IMR-90 (cell line): Measurements from ENCODE around the gene SPRED3. TPM values are rescaled to one million over a fixed set of nuclear protein-coding genes. Genes with fewer than 3 reads are reported as not detected.

Source experiments
- ATAC-seq: fragments of 200-7000 bp; cut with Tn5 transposase; 2 replicates; pipeline ENCODE4 v1.9.1; 2020; ENCODE audit warnings: low read depth, mild to moderate bottlenecking, moderate library complexity
- BruUV-seq: library from RNA; stranded (reverse); fragments of 400-500 nt; replicated peaks from 2 replicates; lab custom pipeline; 2021; lab: Mats Ljungman, UMichigan
- CTCF ChIA-PET: fragments of 300-600 bp; formaldehyde crosslinking; extraction: SDS; loops from one replicate; lab custom pipeline; 2021; ENCODE audit warnings: antibody characterized with exemption; lab: Yijun Ruan, JAX
- POLR2A ChIA-PET: fragments of 300-600 bp; sonication (Branson Sonifier 250); formaldehyde crosslinking; loops from one replicate; lab custom pipeline; 2022; ENCODE audit warnings: antibody characterized with exemption; ENCODE audit not compliant: unreplicated experiment; lab: Charles Lee
- DNase-seq: peaks from one replicate; pipeline ENCODE4 v3.0.0; 2013
- H2AFZ ChIP-seq: replicated peaks from 2 replicates; pipeline ENCODE3; 2013; ENCODE audit warnings: low read length, mild to moderate bottlenecking; ENCODE audit not compliant: poor library complexity
- H2AK5ac ChIP-seq: 2 replicates; pipeline ENCODE4 v1.6.1; 2013; ENCODE audit warnings: low read depth, low read length, inconsistent platforms
- H2AK9ac ChIP-seq: replicated peaks from 2 replicates; pipeline ENCODE3; 2013; ENCODE audit warnings: mild to moderate bottlenecking, low read depth, low read length, moderate library complexity; ENCODE audit not compliant: poor library complexity
- H2BK120ac ChIP-seq: 2 replicates; pipeline ENCODE4 v1.6.1; 2013; ENCODE audit warnings: low read depth, low read length, inconsistent platforms
- H2BK15ac ChIP-seq: 3 replicates; pipeline ENCODE4 v1.6.1; 2013; ENCODE audit warnings: low read depth, low read length, inconsistent platforms
- H2BK20ac ChIP-seq: 2 replicates; pipeline ENCODE4 v1.6.1; 2013; ENCODE audit warnings: low read depth, mild to moderate bottlenecking, inconsistent platforms, low read length, moderate library complexity
- H2BK5ac ChIP-seq: 2 replicates; pipeline ENCODE4 v1.6.1; 2013; ENCODE audit warnings: mild to moderate bottlenecking, low read depth, low read length, inconsistent platforms; ENCODE audit not compliant: poor library complexity, severe bottlenecking
- H3K14ac ChIP-seq: replicated peaks from 2 replicates; pipeline ENCODE4 v1.6.1; 2013; ENCODE audit warnings: low read depth, low read length, inconsistent platforms
- H3K18ac ChIP-seq: 2 replicates; pipeline ENCODE4 v1.6.1; 2013; ENCODE audit warnings: low read depth, low read length, control low read depth
- H3K23ac ChIP-seq: 2 replicates; pipeline ENCODE4 v1.6.1; 2013; ENCODE audit warnings: low read depth, low read length, inconsistent platforms
- H3K27ac ChIP-seq: 2 replicates; pipeline ENCODE4 v1.5.1; 2013; ENCODE audit warnings: mild to moderate bottlenecking, control low read depth, low read length; ENCODE audit not compliant: insufficient read depth
- H3K27me3 ChIP-seq: 2 replicates; pipeline ENCODE4 v1.6.1; 2013; ENCODE audit warnings: low read length; ENCODE audit not compliant: control insufficient read depth, insufficient read depth
- H3K36me3 ChIP-seq: 2 replicates; pipeline ENCODE4 v1.6.1; 2013; ENCODE audit warnings: low read length, mixed read lengths; ENCODE audit not compliant: control insufficient read depth, insufficient read depth
- H3K4ac ChIP-seq: 2 replicates; pipeline ENCODE4 v1.6.1; 2013; ENCODE audit warnings: low read depth, low read length, inconsistent platforms
- H3K4me1 ChIP-seq: 2 replicates; pipeline ENCODE4 v1.6.1; 2013; ENCODE audit warnings: low read length, mixed read lengths; ENCODE audit not compliant: control insufficient read depth, insufficient read depth
- H3K4me2 ChIP-seq: 2 replicates; pipeline ENCODE4 v1.6.1; 2013; ENCODE audit warnings: low read depth, mild to moderate bottlenecking, control low read depth, low read length, moderate library complexity
- H3K4me3 ChIP-seq: 2 replicates; pipeline ENCODE4 v1.5.1; 2013; ENCODE audit warnings: low read depth, mild to moderate bottlenecking, control low read depth, low read length, moderate library complexity; ENCODE audit not compliant: insufficient read depth
- H3K56ac ChIP-seq: 2 replicates; pipeline ENCODE4 v1.6.1; 2013; ENCODE audit warnings: low read length, inconsistent platforms; ENCODE audit not compliant: insufficient read depth; ENCODE audit errors: extremely low read depth
- H3K79me1 ChIP-seq, 2 experiments: 2 replicates each; pipeline ENCODE4 v1.6.1; 2013; ENCODE audit warnings: low read length in 2 of 2, inconsistent platforms in 1 of 2, low read depth in 1 of 2
- H3K9ac ChIP-seq: 2 replicates; pipeline ENCODE4 v1.6.1; 2013; ENCODE audit warnings: low read depth, low read length, control low read depth
- H3K9me1 ChIP-seq: 2 replicates; pipeline ENCODE4 v1.6.1; 2013; ENCODE audit warnings: low read length, inconsistent platforms; ENCODE audit not compliant: insufficient read depth
- H3K9me3 ChIP-seq: 2 replicates; pipeline ENCODE4 v1.6.1; 2013; ENCODE audit warnings: low read length; ENCODE audit not compliant: control insufficient read depth, insufficient read depth
- H4K20me1 ChIP-seq: 2 replicates; pipeline ENCODE4 v1.6.1; 2013; ENCODE audit warnings: low read length, inconsistent platforms; ENCODE audit not compliant: insufficient read depth
- H4K5ac ChIP-seq: 2 replicates; pipeline ENCODE4 v1.6.1; 2013; ENCODE audit warnings: mild to moderate bottlenecking, low read depth, low read length, control low read depth
- H4K8ac ChIP-seq, 2 experiments: 2 replicates each; pipeline ENCODE4 v1.6.1; 2013; ENCODE audit warnings: low read depth in 2 of 2, low read length in 2 of 2, control low read depth in 1 of 2, inconsistent platforms in 1 of 2
- H4K91ac ChIP-seq: 2 replicates; pipeline ENCODE4 v1.6.1; 2013; ENCODE audit warnings: low read depth, low read length, inconsistent platforms; ENCODE audit not compliant: insufficient read depth
- BHLHE40 ChIP-seq: fragments of 150-350 bp; IDR thresholded peaks from 2 replicates; pipeline ENCODE4 v1.6.1; 2016; ENCODE audit warnings: mild to moderate bottlenecking, low read depth, low read length
- CEBPB ChIP-seq: IDR thresholded peaks from 2 replicates; pipeline ENCODE4 v1.6.1; 2012; ENCODE audit warnings: low read depth, low read length, improper control_type of control experiment
- FOS ChIP-seq: fragments of 150-350 bp; IDR thresholded peaks from 2 replicates; pipeline ENCODE4 v1.6.1; 2016; ENCODE audit warnings: low read depth, low read length
- MAFK ChIP-seq: IDR thresholded peaks from 2 replicates; pipeline ENCODE4 v1.6.1; 2012; ENCODE audit warnings: low read depth, low read length, improper control_type of control experiment
- MAZ ChIP-seq: IDR thresholded peaks from 2 replicates; pipeline ENCODE4 v1.6.1; 2012; ENCODE audit warnings: low read depth, mild to moderate bottlenecking, low read length, improper control_type of control experiment, moderate library complexity, borderline replicate concordance
- MXI1 ChIP-seq: IDR thresholded peaks from 2 replicates; pipeline ENCODE4 v1.6.1; 2012; ENCODE audit warnings: low read depth, mild to moderate bottlenecking, low read length, moderate library complexity, borderline replicate concordance
- NFE2L2 ChIP-seq: fragments of 150-350 bp; IDR thresholded peaks from 2 replicates; pipeline ENCODE4 v1.6.1; 2016; ENCODE audit warnings: low read depth, mild to moderate bottlenecking, low read length
- POLR2A ChIP-seq: IDR thresholded peaks from 2 replicates; pipeline ENCODE4 v1.6.1; 2012; ENCODE audit warnings: mild to moderate bottlenecking, low read depth, low read length
- RAD21 ChIP-seq: IDR thresholded peaks from 2 replicates; pipeline ENCODE4 v1.6.1; 2012; ENCODE audit warnings: low read length, improper control_type of control experiment
- RCOR1 ChIP-seq: IDR thresholded peaks from 2 replicates; pipeline ENCODE4 v1.6.1; 2012; ENCODE audit warnings: mild to moderate bottlenecking, low read length, improper control_type of control experiment; ENCODE audit not compliant: insufficient replicate concordance
- SMC3 ChIP-seq: fragments of 150-350 bp; IDR thresholded peaks from 2 replicates; pipeline ENCODE4 v1.6.1; 2016; ENCODE audit warnings: low read depth, mild to moderate bottlenecking, antibody characterized with exemption, low read length, moderate library complexity
- WGBS, 2 experiments: methylation state at CpG; one replicate each; pipeline versions ENCODE4 v1.1.5 to v1.1.7; 2013; ENCODE audit warnings: missing lambda C conversion rate in 2 of 2; ENCODE audit not compliant: insufficient read length in 1 of 2; ENCODE audit errors: extremely low coverage in 2 of 2; 5-methylcytosine and 5-hydroxymethylcytosine counted together
- dilution Hi-C: fragments of 300-500 bp; cut with HindIII; formaldehyde crosslinking; loops from one replicate; pipeline ENCODE4 v1.14.3; 2018; ENCODE audit warnings: low sequenced_read_pairs; ENCODE audit not compliant: unreplicated experiment
- in situ Hi-C: fragments of 300-500 bp; cut with MboI; formaldehyde crosslinking; loops from 3 replicates; pipeline ENCODE4 v1.14.3; 2019; ENCODE audit warnings: low sequenced_read_pairs, inconsistent platforms, mixed read lengths
- intact Hi-C: fragments of 100-400 bp; cut with micrococcal nuclease; formaldehyde crosslinking; loops from 2 replicates; pipeline ENCODE4 v1.10.0; 2022
- polyA plus RNA-seq, 3 experiments: library from polyadenylated mRNA; depleted of rRNA; stranded (reverse); fragments of >200 nt; gene quantifications; 2 replicates each; pipeline ENCODE4 v1.2.3, GENCODE V29; 2012; ENCODE audit warnings: low replicate concordance in 1 of 3
- total RNA-seq: library from RNA; depleted of rRNA; stranded (reverse); fragments of >200 nt; gene quantifications from 2 replicates; pipeline ENCODE4 v1.2.3, GENCODE V29; 2012
- TF ChIP-seq, protein P1 (sequence below): fragments of 150-350 bp; IDR thresholded peaks from 2 replicates; pipeline ENCODE4 v1.6.1; 2016; ENCODE audit warnings: low read depth, mild to moderate bottlenecking, low read length, moderate library complexity, borderline replicate concordance
- TF ChIP-seq, protein P2 (sequence below): conservative IDR thresholded peaks from 2 replicates; pipeline ENCODE4 v1.5.1; 2012; ENCODE audit warnings: mild to moderate bottlenecking, low read depth, low read length, improper control_type of control experiment
- TF ChIP-seq, protein P3 (sequence below): fragments of 150-350 bp; IDR thresholded peaks from 2 replicates; pipeline ENCODE4 v1.6.1; 2017; ENCODE audit warnings: mild to moderate bottlenecking, antibody characterized with exemption, low read length, low read depth

Gene SPRED3
- total and polyA plus RNA-seq, 2 of the 4 experiments (the other 2 are of a cell fraction) = 0.90 to 7.9 TPM

DNA sequence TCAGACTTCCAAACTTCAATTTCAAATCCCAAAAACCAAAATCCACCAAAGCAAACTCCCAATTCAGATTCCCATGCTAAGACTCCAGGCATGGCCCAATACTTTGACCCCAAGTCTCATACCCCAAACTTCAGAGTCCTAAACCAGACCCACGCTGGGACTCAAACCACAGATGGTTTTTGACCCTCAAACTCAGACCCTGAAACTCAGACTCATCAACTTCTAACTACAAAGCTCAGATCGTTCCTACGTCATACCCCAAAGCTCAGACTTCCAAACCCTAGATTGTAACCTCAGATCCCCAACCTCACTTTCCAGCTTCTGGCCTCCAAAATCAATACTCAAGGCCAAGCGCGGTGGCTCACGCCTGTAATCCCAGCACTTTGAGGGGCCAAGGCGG is 56.9 kb downstream of the SPRED3 start:
- Histone ChIP-seq H2BK20ac (no peak overlapping the region), H3K23ac (no peak overlapping the region), H3K18ac (no peak overlapping the region), H3K36me3 (no peaks in the 10 kb centered on the region), H3K4ac (no peak overlapping the region), H4K91ac (no peak overlapping the region), H3K27ac (no peak overlapping the region), H3K4me2 (no peak overlapping the region), H3K79me1 (no peaks in the 10 kb centered on the region), H2AFZ (no peak overlapping the region), H3K4me1 (no peaks in the 10 kb centered on the region), H4K20me1 (no peaks in the 10 kb centered on the region), H2BK120ac (no peak overlapping the region), H2AK5ac (no peak overlapping the region), H3K9me1 (no peaks in the 10 kb centered on the region), H3K14ac (no peak overlapping the region), H3K9ac (no peak overlapping the region), H3K9me3 (no peaks in the 10 kb centered on the region), H2BK5ac (no peak overlapping the region), H4K5ac (no peak overlapping the region), H4K8ac (no peak overlapping the region), H3K4me3 (no peak overlapping the region), H2BK15ac (no peak overlapping the region), H3K27me3 (peaks cover 9% of the 10 kb centered on the region; the same call in 1 of the 2 replicates), H2AK9ac (no peak overlapping the region), H3K56ac (no peak overlapping the region)
- ChIA-PET POLR2A (no interaction called here), CTCF (no interaction called here)
- TF ChIP-seq MAFK (no peak), RCOR1 (no peak), RAD21 (no peak), MAZ (no peak), MXI1 (no peak), BHLHE40 (no peak), NFE2L2 (no peak), FOS (no peak), CEBPB (no peak), POLR2A (no peak), SMC3 (no peak)
- TF ChIP-seq, protein P1, sequence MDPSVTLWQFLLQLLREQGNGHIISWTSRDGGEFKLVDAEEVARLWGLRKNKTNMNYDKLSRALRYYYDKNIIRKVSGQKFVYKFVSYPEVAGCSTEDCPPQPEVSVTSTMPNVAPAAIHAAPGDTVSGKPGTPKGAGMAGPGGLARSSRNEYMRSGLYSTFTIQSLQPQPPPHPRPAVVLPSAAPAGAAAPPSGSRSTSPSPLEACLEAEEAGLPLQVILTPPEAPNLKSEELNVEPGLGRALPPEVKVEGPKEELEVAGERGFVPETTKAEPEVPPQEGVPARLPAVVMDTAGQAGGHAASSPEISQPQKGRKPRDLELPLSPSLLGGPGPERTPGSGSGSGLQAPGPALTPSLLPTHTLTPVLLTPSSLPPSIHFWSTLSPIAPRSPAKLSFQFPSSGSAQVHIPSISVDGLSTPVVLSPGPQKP = no peak
- TF ChIP-seq, protein P2, sequence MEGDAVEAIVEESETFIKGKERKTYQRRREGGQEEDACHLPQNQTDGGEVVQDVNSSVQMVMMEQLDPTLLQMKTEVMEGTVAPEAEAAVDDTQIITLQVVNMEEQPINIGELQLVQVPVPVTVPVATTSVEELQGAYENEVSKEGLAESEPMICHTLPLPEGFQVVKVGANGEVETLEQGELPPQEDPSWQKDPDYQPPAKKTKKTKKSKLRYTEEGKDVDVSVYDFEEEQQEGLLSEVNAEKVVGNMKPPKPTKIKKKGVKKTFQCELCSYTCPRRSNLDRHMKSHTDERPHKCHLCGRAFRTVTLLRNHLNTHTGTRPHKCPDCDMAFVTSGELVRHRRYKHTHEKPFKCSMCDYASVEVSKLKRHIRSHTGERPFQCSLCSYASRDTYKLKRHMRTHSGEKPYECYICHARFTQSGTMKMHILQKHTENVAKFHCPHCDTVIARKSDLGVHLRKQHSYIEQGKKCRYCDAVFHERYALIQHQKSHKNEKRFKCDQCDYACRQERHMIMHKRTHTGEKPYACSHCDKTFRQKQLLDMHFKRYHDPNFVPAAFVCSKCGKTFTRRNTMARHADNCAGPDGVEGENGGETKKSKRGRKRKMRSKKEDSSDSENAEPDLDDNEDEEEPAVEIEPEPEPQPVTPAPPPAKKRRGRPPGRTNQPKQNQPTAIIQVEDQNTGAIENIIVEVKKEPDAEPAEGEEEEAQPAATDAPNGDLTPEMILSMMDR = no peak
- TF ChIP-seq, protein P3, sequence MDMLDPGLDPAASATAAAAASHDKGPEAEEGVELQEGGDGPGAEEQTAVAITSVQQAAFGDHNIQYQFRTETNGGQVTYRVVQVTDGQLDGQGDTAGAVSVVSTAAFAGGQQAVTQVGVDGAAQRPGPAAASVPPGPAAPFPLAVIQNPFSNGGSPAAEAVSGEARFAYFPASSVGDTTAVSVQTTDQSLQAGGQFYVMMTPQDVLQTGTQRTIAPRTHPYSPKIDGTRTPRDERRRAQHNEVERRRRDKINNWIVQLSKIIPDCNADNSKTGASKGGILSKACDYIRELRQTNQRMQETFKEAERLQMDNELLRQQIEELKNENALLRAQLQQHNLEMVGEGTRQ = no peak
- dilution Hi-C loops (no loop called here), intact Hi-C loops (no loop called here), in situ Hi-C loops (no loop called here)
- no TSS peak for BruUV-seq
- DNase-seq (no peak), ATAC-seq (no peak)
- WGBS, 2 experiments = 100% methylated on average over 1 of the region's 7 CpGs; no CpG with 5 or more reads in 1 of the 2 experiments
